ENCODE results near the gene LATS2.

GRCh38 chr13:20972731-20973130, 88.7 kb downstream of the LATS2 start:
- TF ChIP-seq POLR2A (IDR thresholded peaks at IDR 0.05): no peak
- no peak for TF ChIP-seq POLR2AphosphoS5 (IDR thresholded peaks at IDR 0.05)
- no peak for TF ChIP-seq CTCF (IDR thresholded peaks at IDR 0.05 in 8 of 11, conservative IDR thresholded peaks at IDR 0.05 in 3 of 11)
